GM12878 (cell line): ENCODE measurements around the gene CROT. TPM values are rescaled to one million over a fixed set of nuclear protein-coding genes. Genes with fewer than 3 reads are reported as not detected.

Source experiments
- ATAC-seq: fragments of 200-7000 bp; cut with Tn5 transposase; 3 replicates; pipeline ENCODE4 v1.9.1; 2020; ENCODE audit warnings: mild to moderate bottlenecking, moderate library complexity
- BruUV-seq: library from RNA; stranded (reverse); fragments of 400-500 nt; replicated peaks from 2 replicates; lab custom pipeline; 2021; lab: Mats Ljungman, UMichigan
- CTCF ChIA-PET: fragments of 300-600 bp; sonication (Branson Sonifier 250); formaldehyde crosslinking; extraction: SDS; loops from one replicate; lab custom pipeline; 2021; ENCODE audit warnings: inconsistent platforms; lab: Yijun Ruan, JAX
- POLR2A ChIA-PET: fragments of 350-600 bp; formaldehyde crosslinking; extraction: SDS; loops from one replicate; lab custom pipeline; 2021; ENCODE audit warnings: inconsistent platforms; lab: Charles Lee
- RAD21 ChIA-PET: fragments of 300-600 bp; sonication (Branson Sonifier 250); formaldehyde crosslinking; loops from one replicate; lab custom pipeline; 2023; ENCODE audit warnings: antibody characterized with exemption; ENCODE audit not compliant: unreplicated experiment; lab: Charles Lee
- SMC1A ChIA-PET: fragments of 300-600 bp; sonication (Branson Sonifier 250); formaldehyde crosslinking; loops from one replicate; lab custom pipeline; 2023; ENCODE audit not compliant: unreplicated experiment, uncharacterized antibody; lab: Charles Lee
- DNase-seq: peaks from one replicate; pipeline ENCODE4 v3.0.0-alpha.2; 2011; ENCODE audit warnings: low read depth, low spot score
- FAIRE-seq: peaks from 3 replicates; lab custom pipeline; 2011; peaks lifted over from hg19 to GRCh38; lab: Jason Lieb, UNC
- H2AFZ ChIP-seq: 2 replicates; pipeline ENCODE4 v1.6.0; 2011; ENCODE audit warnings: low read depth, low read length, control low read depth; ENCODE audit not compliant: control insufficient read depth
- H3K27ac ChIP-seq: 2 replicates; pipeline ENCODE4 v1.5.1; 2011; ENCODE audit warnings: control low read depth; ENCODE audit not compliant: control insufficient read depth, insufficient read depth
- H3K27me3 ChIP-seq, 2 experiments: replicated peaks in 1 of 2; 2 replicates each; pipeline versions ENCODE4 v1.6.0 to v1.6.1; 2011; ENCODE audit warnings: low read length in 1 of 2; ENCODE audit not compliant: control insufficient read depth in 2 of 2, insufficient read depth in 2 of 2
- H3K36me3 ChIP-seq, 2 experiments: 2 replicates each; pipeline ENCODE4 v1.5.1; 2011; ENCODE audit warnings: low read length in 1 of 2; ENCODE audit not compliant: control insufficient read depth in 2 of 2, insufficient read depth in 2 of 2
- H3K4me1 ChIP-seq: 2 replicates; pipeline ENCODE4 v1.6.1; 2011; ENCODE audit warnings: mild to moderate bottlenecking, low read length, moderate library complexity, mixed read lengths; ENCODE audit not compliant: control insufficient read depth, insufficient read depth
- H3K4me2 ChIP-seq: 2 replicates; pipeline ENCODE4 v1.6.0; 2011; ENCODE audit warnings: control low read depth; ENCODE audit not compliant: control insufficient read depth, insufficient read depth
- H3K4me3 ChIP-seq: fragments of 200-600 bp; sonication (generic); 2 replicates; pipeline ENCODE4 v1.5.1; 2016
- H3K79me2 ChIP-seq: 2 replicates; pipeline ENCODE4 v1.6.0; 2011; ENCODE audit warnings: low read length; ENCODE audit not compliant: control insufficient read depth, insufficient read depth
- H3K9ac ChIP-seq: 2 replicates; pipeline ENCODE4 v1.8.0; 2011; ENCODE audit warnings: low read length, control low read depth, mixed read lengths; ENCODE audit not compliant: control insufficient read depth, insufficient read depth
- H3K9me3 ChIP-seq: replicated peaks from 3 replicates; pipeline ENCODE4 v1.5.1; 2011; ENCODE audit warnings: mild to moderate bottlenecking, low read length; ENCODE audit not compliant: control insufficient read depth, insufficient read depth
- H4K20me1 ChIP-seq: 2 replicates; pipeline ENCODE4 v1.6.0; 2011; ENCODE audit not compliant: control insufficient read depth, insufficient read depth
- CREB1 ChIP-seq: IDR thresholded peaks from 2 replicates; pipeline ENCODE4 v1.6.1; 2012; ENCODE audit warnings: low read depth, mild to moderate bottlenecking, inconsistent platforms
- CREM ChIP-seq: IDR thresholded peaks from 2 replicates; pipeline ENCODE4 v1.6.1; 2014; ENCODE audit warnings: antibody characterized with exemption, low read depth
- JUNB ChIP-seq: IDR thresholded peaks from 2 replicates; pipeline ENCODE4 v1.6.1; 2016; ENCODE audit warnings: antibody characterized with exemption, mild to moderate bottlenecking
- MEF2A ChIP-seq: IDR thresholded peaks from 2 replicates; pipeline ENCODE4 v1.6.1; 2011; ENCODE audit warnings: low read depth, mild to moderate bottlenecking, low read length, moderate library complexity; ENCODE audit not compliant: insufficient read depth
- MYB ChIP-seq: fragments of 150-350 bp; IDR thresholded peaks from 2 replicates; pipeline ENCODE4 v1.6.1; 2014; ENCODE audit warnings: mild to moderate bottlenecking, low read depth, low read length, borderline replicate concordance
- NBN ChIP-seq: fragments of 450-650 bp; IDR thresholded peaks from 2 replicates; pipeline ENCODE4 v1.6.1; 2016
- NFYA ChIP-seq: IDR thresholded peaks from 2 replicates; pipeline ENCODE4 v1.6.1; 2011; ENCODE audit warnings: low read depth, mild to moderate bottlenecking, low read length, improper control_type of control experiment, borderline replicate concordance
- SMARCA5 ChIP-seq: fragments of 450-650 bp; IDR thresholded peaks from 2 replicates; pipeline ENCODE4 v1.6.1; 2017; ENCODE audit warnings: mild to moderate bottlenecking
- SMC3 ChIP-seq: IDR thresholded peaks from 2 replicates; pipeline ENCODE4 v1.6.1; 2011; ENCODE audit warnings: low read length, improper control_type of control experiment, borderline replicate concordance
- STAT3 ChIP-seq: IDR thresholded peaks from 2 replicates; pipeline ENCODE4 v1.6.1; 2011; ENCODE audit warnings: low read depth, low read length, improper control_type of control experiment
- TBL1XR1 ChIP-seq: IDR thresholded peaks from 2 replicates; pipeline ENCODE4 v1.6.1; 2012; ENCODE audit warnings: low read depth, low read length, improper control_type of control experiment
- ZBTB4 ChIP-seq: fragments of 450-650 bp; formaldehyde crosslinking; IDR thresholded peaks from 2 replicates; pipeline ENCODE4 v1.4.0; 2022; ENCODE audit warnings: mild to moderate bottlenecking, moderate library complexity
- WGBS: methylation state at CpG from one replicate; pipeline ENCODE4 v1.1.6; 2016; ENCODE audit warnings: low lambda C conversion rate; ENCODE audit not compliant: insufficient replicate concordance, insufficient coverage; ENCODE audit errors: missing lambda C conversion rate; 5-methylcytosine and 5-hydroxymethylcytosine counted together
- in situ Hi-C: fragments of 300-500 bp; cut with MboI; formaldehyde crosslinking; loops from 9 replicates; pipeline ENCODE4 v1.14.3; 2018; ENCODE audit warnings: mixed read lengths
- intact Hi-C: fragments of 100-400 bp; cut with micrococcal nuclease; formaldehyde crosslinking; loops from one replicate; pipeline ENCODE4 v1.14.2; 2022; ENCODE audit not compliant: unreplicated experiment
- polyA plus RNA-seq, 11 experiments: library from polyadenylated mRNA; depleted of rRNA in 4 of 11; unstranded in 6 of 11; stranded (reverse) in 5 of 11; fragments of >200 nt; fragmentation: Nextera tagmentation in 4 of 11; fragmentation: Illumina TruSeq in 1 of 11; extraction: Ambion mirVana in 4 of 11; extraction: Trizol in 1 of 11; gene quantifications; 1 replicate in 1 of 11; 2 replicates in 10 of 11; pipeline versions ENCODE4 v1.2.1 to v1.2.3, GENCODE V29; 2011 to 2016; ENCODE audit warnings: inconsistent platforms in 2 of 11, missing spikeins in 2 of 11, low read depth in 1 of 11
- total RNA-seq, 4 experiments: library from RNA; depleted of rRNA in 3 of 4; stranded (reverse); fragments of >200 nt in 3 of 4; fragmentation: Illumina TruSeq in 1 of 4; extraction: Trizol in 1 of 4; gene quantifications; 2 replicates each; pipeline versions ENCODE4 v1.2.1 to v1.2.3, GENCODE V29; 2013 to 2021
- TF ChIP-seq, protein P1 (sequence below): fragments of 450-650 bp; IDR thresholded peaks from 2 replicates; pipeline ENCODE4 v1.6.1; 2016; ENCODE audit warnings: mild to moderate bottlenecking
- TF ChIP-seq, protein P2 (sequence below): fragments of 450-650 bp; IDR thresholded peaks from 2 replicates; pipeline ENCODE4 v1.6.1; 2017; ENCODE audit warnings: borderline replicate concordance
- TF ChIP-seq, protein P3 (sequence below): IDR thresholded peaks from 2 replicates; pipeline ENCODE4 v1.6.1; 2012; ENCODE audit warnings: low read depth, low read length, improper control_type of control experiment

The CROT gene
- total and polyA plus RNA-seq, 10 of the 15 experiments (the other 5 are each of a cell fraction or from before 2014, with no cell fraction given), result 5.5 to 15.9 (median 12.1) TPM

- 0 out of 2 replicates have a peak, but pooled peaks have one; percentile 45 for TF ChIP-seq SMARCA5
- TF ChIP-seq MEF2A, result peak; percentile 74
- no peak for TF ChIP-seq STAT3
- TF ChIP-seq CREB1, result 0 out of 2 replicates have a peak, but pooled peaks have one; percentile 41
- TF ChIP-seq, all 136 proteins: peak for 36
These were observed 100.4 kb downstream of the CROT start (continued) for GRCh38 chr7:87445897-87446296.

- H4K20me1 ChIP-seq, result no peaks in the 10 kb centered on the region
- ChIA-PET SMC1A (interaction anchor here (1.1 to 2.8 kb wide), 5 partner anchors 11 to 117 kb away, joined by 3 to 10 read pairs (median 5); no protein-coding TSS in a partner anchor), POLR2A (no interaction called here), CTCF (interaction anchor here (1.8 kb wide), 1 partner anchor 59 kb away, joined by 5 read pairs; no protein-coding TSS in a partner anchor), RAD21 (interaction anchor here (0.7 to 1.6 kb wide), 2 partner anchors 28 to 130 kb away, joined by 3 read pairs; no protein-coding TSS in a partner anchor)
- H3K4me1 ChIP-seq, result peaks cover 4% of the 10 kb centered on the region; the same call in 1 of the 2 replicates
- 87% methylated on average over 4 of the region's 4 CpGs for WGBS
- DNase-seq (no peak), ATAC-seq (no peak), FAIRE-seq (no peak)
- H3K27me3 ChIP-seq, result no peaks in the 10 kb centered on the region
- H3K79me2 ChIP-seq, result no peaks in the 10 kb centered on the region
- H3K27ac ChIP-seq, result no peak overlapping the region
- H3K9ac ChIP-seq, result no peak overlapping the region
- H3K36me3 ChIP-seq, result no peaks in the 10 kb centered on the region
- in situ Hi-C loops (no loop called here), intact Hi-C loops (no loop called here)
- no peak overlapping the region for H3K4me3 ChIP-seq
- no TSS peak for BruUV-seq
- H2AFZ ChIP-seq, result no peak overlapping the region
- no peaks in the 10 kb centered on the region for H3K9me3 ChIP-seq
- no peak overlapping the region for H3K4me2 ChIP-seq
- TF ChIP-seq CREM (no peak), SMC3 (no peak), MYB (no peak), JUNB (no peak), NBN (no peak), ZBTB4 (CRISPR knock-in tag) (no peak), TBL1XR1 (no peak), NFYA (no peak)
- TF ChIP-seq, protein P1, sequence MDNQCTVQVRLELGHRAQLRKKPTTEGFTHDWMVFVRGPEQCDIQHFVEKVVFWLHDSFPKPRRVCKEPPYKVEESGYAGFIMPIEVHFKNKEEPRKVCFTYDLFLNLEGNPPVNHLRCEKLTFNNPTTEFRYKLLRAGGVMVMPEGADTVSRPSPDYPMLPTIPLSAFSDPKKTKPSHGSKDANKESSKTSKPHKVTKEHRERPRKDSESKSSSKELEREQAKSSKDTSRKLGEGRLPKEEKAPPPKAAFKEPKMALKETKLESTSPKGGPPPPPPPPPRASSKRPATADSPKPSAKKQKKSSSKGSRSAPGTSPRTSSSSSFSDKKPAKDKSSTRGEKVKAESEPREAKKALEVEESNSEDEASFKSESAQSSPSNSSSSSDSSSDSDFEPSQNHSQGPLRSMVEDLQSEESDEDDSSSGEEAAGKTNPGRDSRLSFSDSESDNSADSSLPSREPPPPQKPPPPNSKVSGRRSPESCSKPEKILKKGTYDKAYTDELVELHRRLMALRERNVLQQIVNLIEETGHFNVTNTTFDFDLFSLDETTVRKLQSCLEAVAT, result no peak
- TF ChIP-seq, protein P2, sequence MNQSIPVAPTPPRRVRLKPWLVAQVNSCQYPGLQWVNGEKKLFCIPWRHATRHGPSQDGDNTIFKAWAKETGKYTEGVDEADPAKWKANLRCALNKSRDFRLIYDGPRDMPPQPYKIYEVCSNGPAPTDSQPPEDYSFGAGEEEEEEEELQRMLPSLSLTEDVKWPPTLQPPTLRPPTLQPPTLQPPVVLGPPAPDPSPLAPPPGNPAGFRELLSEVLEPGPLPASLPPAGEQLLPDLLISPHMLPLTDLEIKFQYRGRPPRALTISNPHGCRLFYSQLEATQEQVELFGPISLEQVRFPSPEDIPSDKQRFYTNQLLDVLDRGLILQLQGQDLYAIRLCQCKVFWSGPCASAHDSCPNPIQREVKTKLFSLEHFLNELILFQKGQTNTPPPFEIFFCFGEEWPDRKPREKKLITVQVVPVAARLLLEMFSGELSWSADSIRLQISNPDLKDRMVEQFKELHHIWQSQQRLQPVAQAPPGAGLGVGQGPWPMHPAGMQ, result no peak
- TF ChIP-seq, protein P3, sequence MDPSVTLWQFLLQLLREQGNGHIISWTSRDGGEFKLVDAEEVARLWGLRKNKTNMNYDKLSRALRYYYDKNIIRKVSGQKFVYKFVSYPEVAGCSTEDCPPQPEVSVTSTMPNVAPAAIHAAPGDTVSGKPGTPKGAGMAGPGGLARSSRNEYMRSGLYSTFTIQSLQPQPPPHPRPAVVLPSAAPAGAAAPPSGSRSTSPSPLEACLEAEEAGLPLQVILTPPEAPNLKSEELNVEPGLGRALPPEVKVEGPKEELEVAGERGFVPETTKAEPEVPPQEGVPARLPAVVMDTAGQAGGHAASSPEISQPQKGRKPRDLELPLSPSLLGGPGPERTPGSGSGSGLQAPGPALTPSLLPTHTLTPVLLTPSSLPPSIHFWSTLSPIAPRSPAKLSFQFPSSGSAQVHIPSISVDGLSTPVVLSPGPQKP, result no peak
These were observed 101.7 kb downstream of the CROT start for GRCh38 chr7:87447116-87447635.
